ES-I3 (cell line): ENCODE data around the gene BORCS8.
A peak's percentile ranks its signal among the peaks of the same experiment; 100 is the strongest.
"Not testable (repeated sequence)": the region's sequence is repeated elsewhere in the genome, so short reads cannot be mapped to it uniquely, and the experiment has no call there.

Experiments
- H3K36me3 ChIP-seq: 2 replicates; pipeline ENCODE4 v1.6.1; 2013; ENCODE audit warnings: mild to moderate bottlenecking, low read length, control low read depth, moderate library complexity; ENCODE audit not compliant: insufficient read depth
- H3K4me1 ChIP-seq: 2 replicates; pipeline ENCODE4 v1.6.1; 2013; ENCODE audit warnings: mild to moderate bottlenecking, control low read depth, low read length; ENCODE audit not compliant: insufficient read depth
- H3K9ac ChIP-seq: 2 replicates; pipeline ENCODE4 v1.6.1; 2013; ENCODE audit warnings: low read depth, mild to moderate bottlenecking, low read length, moderate library complexity
- H3K9me3 ChIP-seq: 2 replicates; pipeline ENCODE4 v1.6.1; 2013; ENCODE audit warnings: mild to moderate bottlenecking, low read length, moderate library complexity; ENCODE audit not compliant: control insufficient read depth, insufficient read depth

The BORCS8 gene

DNA sequence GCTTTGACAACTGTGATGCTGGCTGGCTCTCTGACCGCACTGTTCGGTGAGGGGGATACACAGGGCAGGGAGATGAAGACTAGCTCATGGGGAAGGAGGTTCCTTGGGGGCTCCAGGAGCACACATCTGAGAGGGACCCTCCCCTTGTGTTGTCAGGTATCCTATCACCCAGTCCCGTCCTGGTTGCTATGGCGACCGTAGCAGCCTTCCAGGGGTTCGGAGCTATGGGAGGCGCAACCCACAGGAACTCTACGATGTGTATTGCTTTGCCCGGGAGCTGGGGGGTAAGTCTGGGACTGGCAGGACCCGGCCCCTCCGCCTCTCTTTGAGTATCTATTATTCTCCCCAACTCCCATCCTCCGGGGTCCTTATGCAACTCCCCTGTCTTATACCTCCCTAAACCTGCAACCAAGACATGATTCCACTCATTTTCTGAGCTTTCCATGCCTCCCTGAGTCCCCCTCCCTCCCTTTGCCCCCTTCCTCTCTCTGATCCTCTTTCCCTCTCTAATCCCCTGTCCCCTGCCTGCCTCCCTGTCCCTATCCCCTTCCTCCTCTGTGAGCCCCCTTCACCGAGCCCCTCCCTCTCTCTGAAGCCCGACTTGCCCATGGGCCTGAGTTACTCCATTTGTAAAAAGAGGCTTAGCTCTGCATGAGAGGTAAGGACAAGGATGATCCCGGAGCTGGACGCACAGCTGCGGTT is 32.3 kb upstream of the BORCS8 start:
- H3K9ac ChIP-seq = peak overlapping the region; percentile 30; the same call in 1 of the 2 replicates
- H3K4me1 ChIP-seq = no peaks in the 10 kb centered on the region
- H3K9me3 ChIP-seq = peaks cover 4% of the 10 kb centered on the region; the same call in 1 of the 2 replicates
- no peaks in the 10 kb centered on the region for H3K36me3 ChIP-seq

DNA sequence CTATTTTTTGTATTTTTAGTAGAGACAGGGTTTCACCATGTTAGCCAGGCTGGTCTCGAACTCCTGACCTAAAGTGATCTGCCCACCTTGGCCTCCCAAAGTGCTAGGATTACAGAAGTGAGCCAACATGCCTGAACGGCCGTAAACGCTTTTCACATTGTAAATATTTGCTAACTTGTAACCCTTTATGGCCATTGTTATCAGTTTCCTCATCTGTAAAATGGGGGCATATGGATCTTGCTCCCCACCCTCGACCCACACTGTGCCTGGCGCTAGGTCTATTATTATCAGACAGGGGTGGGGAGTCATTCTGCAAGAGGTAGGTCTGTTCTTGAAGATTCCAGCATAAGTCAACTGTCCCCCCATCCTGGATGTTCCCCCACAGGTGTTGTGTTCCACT is 31.7 kb upstream of the BORCS8 start:
- Histone ChIP-seq H3K4me1 (no peaks in the 10 kb centered on the region), H3K9me3 (peaks cover 4% of the 10 kb centered on the region; the same call in 1 of the 2 replicates), H3K9ac (no peak overlapping the region), H3K36me3 (no peaks in the 10 kb centered on the region)

DNA sequence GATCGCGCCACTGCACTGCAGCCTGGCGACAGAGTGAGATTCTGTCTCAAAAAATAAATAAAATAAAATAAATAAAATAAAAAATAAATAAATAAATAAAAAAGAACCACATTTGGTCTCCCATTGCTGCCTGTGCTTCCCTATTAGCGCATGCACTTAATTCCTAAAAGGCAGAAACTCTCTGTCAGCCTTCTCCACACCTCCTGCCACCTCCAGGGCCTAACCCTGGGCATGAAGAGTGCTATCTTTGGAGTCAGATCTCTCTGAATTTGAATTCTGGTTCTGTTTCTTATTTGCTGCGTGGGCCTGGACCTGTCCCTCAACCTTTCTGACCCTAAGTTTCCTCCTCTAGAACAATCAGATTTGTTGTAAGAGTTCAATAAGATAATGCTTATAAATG is 31.1 kb upstream of the BORCS8 start:
- Histone ChIP-seq H3K36me3 (no peaks in the 10 kb centered on the region), H3K9me3 (peaks cover 4% of the 10 kb centered on the region; the same call in 1 of the 2 replicates), H3K9ac (no peak overlapping the region), H3K4me1 (no peaks in the 10 kb centered on the region)

DNA sequence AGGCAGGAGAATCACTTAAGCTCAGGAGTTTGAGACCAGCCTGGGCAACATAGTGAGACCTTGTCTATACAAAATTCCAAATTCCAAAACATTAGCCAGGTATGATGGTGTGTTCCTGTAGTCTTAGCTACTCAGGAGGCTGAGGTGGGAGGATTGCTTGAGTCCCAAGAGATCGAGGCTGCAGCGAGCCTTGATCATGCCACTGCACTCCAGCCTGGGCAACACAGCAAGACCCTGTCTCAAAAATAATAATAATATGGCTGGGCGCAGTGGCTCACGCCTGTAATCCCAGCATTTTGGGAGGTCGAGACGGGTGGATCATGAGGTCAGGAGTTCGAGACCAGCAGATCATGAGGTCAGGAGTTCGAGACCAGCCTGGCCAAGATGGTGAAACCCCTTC is 29.0 kb upstream of the BORCS8 start:
- H3K36me3 ChIP-seq, H3K9ac ChIP-seq, H3K4me1 ChIP-seq, H3K9me3 ChIP-seq: not testable (repeated sequence)

DNA sequence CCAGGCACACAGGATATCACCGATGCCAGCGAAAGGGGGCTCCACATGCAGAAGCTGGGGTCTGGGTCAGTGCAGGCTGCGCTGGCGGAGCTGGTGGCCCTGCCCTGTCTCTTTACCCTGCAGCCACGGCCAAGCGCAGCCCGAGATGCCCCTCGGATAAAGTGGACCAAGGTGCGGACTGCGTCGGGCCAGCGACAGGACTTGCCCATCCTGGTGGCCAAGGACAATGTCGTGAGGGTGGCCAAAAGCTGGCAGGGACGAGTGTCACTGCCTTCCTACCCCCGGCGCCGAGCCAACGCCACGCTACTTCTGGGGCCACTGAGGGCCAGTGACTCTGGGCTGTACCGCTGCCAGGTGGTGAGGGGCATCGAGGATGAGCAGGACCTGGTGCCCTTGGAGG is 27.0 kb upstream of the BORCS8 start:
- Histone ChIP-seq H3K9ac (no peak overlapping the region), H3K9me3 (no peaks in the 10 kb centered on the region; the same call in 1 of the 2 replicates), H3K4me1 (no peaks in the 10 kb centered on the region), H3K36me3 (no peaks in the 10 kb centered on the region)

DNA sequence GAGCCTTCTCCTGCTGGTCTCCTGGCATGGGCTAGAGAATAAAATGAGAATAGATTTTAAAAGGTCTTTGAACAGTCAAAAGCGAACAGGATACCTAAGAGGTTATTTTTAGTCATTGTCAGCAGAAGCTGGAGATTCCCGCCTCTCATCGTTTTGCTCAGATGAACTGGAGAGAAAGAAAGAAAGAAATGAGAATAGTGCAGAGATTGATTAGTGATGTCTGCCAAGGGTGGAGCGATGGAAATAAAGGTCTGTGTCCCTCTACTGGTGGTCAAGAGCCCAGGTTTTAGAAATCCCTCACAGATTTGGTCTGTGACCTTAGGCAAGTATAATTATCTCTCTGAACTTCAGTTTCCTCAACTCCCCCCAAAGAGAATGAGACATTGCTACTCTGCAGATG is 25.1 kb upstream of the BORCS8 start:
- H3K9ac ChIP-seq = no peak overlapping the region
- no peaks in the 10 kb centered on the region for H3K4me1 ChIP-seq
- H3K36me3 ChIP-seq = no peaks in the 10 kb centered on the region
- no peaks in the 10 kb centered on the region for H3K9me3 ChIP-seq

DNA sequence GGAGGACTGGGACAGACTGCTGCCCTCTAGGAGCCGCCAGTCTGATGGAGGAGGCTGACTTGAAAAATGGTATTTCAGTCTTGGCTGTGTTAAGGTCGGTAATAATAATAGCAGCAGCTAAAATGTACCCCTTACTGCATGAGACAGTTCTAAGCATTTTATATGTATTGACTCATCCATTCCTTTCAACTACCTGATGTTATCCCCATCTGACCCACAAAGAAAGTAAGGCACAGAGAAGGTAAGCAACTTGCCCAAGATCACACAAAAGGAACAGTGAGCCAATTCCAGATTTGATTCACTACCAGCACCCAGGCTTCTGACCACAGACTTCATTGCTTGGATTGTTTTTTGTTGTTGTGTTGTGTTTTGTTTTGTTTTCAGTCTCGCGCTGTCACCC is 23.8 kb upstream of the BORCS8 start:
- Histone ChIP-seq H3K36me3 (no peaks in the 10 kb centered on the region), H3K9me3 (no peaks in the 10 kb centered on the region), H3K9ac (no peak overlapping the region), H3K4me1 (no peaks in the 10 kb centered on the region)

DNA sequence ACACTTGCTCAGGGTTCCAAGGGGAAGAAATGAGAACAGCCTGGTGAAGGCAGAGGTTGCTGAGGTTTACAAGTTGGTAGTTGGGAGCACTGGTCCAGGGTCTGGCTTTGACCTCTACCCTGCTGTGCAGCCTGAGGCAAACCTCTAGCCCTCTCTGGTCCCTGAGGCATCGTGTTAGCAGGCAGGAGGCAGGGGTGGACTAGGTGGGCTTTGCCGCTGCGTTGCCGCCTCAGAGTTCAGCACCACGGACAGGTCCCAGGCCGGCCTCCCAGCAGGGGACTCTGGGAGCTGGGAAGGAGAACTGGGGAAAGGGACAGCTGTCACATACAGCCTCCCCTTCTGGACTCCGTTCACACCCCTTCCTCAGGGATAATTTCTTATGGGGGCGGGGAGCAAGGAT is 22.9 kb upstream of the BORCS8 start:
- no peaks in the 10 kb centered on the region for H3K9me3 ChIP-seq
- H3K4me1 ChIP-seq = no peaks in the 10 kb centered on the region
- H3K36me3 ChIP-seq = no peaks in the 10 kb centered on the region
- no peak overlapping the region for H3K9ac ChIP-seq

DNA sequence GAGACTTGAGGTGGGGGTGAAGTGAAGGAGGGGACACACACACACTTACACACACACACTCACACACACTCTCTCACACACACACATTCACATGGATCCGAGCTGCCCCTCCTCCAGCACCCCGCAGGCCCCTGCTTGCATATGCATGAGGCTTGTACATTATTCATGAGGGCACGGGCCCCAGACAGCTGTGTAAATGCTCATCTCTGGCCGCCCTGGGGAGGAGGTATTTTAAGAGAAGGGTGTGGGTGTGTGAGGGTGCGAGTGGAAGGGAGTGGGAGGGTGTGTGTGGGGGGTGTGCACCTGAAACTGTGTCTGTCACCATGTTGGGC is 22.2 kb upstream of the BORCS8 start:
- Histone ChIP-seq H3K9ac (no peak overlapping the region), H3K36me3 (no peaks in the 10 kb centered on the region), H3K9me3 (no peaks in the 10 kb centered on the region), H3K4me1 (no peaks in the 10 kb centered on the region)

DNA sequence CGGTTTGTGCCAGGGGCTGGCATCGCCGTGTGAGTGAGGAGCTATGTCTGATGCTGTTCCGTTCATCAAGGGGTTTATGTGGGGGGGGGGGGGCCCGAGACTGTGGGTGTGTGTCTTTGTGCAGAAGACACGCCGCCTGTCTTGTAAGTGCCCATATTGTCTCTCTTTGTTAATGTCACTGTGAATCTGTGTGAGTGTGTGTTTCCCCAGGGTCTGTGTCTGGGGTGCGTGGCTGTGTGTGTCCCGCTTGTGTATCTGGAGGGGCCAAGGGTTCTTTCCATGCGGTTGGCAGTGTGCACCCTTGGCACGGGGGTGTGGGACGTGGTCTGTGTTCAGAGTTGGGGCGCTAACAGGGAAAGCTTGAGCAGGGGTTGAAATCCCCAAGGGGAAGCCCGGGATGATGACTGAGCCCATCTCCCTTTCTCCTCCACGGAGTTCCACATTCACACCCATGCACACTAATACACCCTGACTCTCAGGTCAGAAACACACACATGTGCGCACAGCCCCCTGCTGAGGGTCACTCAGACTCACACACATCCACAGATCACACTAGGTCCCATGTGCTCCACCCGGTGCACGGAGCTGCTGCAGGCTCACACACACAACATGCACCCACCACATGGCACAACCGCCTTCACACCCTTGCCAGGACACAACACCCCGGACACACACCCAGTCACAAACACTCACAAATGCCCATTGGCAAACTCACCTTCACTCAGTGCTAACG is 21.6 kb upstream of the BORCS8 start:
- Histone ChIP-seq H3K9me3 (no peaks in the 10 kb centered on the region), H3K9ac (no peak overlapping the region), H3K36me3 (no peaks in the 10 kb centered on the region), H3K4me1 (no peaks in the 10 kb centered on the region)

DNA sequence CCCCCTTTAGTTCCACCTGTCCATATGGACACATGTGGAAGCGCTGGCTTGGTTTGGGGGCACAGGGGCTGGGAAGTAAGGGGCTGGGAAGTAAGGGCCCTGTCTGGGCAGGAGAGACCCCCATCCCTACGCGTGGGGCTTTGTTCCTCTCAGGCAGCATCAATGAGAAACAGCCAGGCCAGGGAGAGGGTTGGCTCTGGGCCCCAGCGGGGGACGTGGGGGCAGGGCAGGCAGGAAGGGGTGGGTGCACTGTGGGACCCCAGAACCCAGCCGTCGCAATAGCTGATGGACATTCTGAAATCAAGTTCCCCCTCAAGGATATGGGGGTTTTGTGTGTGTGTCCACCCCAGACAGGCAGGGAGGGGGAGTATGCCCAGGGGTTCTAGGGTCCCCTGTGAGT is 21.0 kb upstream of the BORCS8 start:
- Histone ChIP-seq H3K9ac (no peak overlapping the region), H3K9me3 (no peaks in the 10 kb centered on the region)

DNA sequence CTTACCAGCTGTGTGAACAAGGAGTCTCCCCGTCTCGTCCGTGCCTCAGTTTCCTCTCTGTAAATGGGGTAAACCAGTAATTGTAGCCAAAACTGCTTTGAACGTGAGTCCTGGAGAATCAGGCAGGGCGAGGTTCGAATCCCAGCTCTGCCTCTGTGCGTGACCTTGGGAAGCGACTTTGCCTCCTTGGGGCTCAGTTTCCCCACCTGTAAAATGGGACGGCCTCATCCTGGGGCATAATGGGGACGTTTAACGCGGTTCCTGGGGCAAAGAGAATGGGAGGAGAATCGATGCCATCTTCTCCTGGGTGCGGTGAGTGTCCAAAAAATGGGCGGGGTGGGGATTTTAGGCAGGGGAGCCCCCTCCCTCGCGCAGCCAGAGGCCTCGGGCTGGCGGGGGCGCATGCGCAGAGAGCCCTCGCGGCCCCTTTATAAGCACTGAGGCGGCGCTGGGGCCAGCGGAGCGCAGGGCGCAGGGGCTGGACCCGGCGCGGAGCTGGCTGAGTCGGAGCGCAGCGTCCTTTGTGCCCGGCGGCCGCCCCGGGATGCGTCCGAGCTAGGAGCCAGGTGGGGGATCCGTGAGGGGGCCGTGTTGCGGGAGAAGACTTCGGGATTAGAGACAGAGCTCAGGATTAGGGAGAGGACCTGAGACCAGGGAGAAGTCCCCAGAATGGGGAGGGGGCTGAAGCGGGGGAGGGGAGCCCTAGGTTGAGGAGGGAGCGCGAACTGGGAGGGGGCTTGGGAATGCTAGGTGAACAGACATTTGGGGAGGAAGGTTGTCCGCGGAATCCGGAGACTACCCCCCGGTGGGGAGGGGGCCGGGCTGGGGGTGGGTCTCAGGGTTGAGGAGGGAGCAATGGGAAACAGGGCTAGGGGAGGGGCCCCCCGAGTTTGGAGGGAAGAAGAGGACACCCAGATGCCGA is 19.8 kb upstream of the BORCS8 start, which contains the start of gene NCAN:
TSS of gene NCAN (plus strand) at position 460 of the 922 bp plus-strand sequence. CDS start 4,996 bp downstream, outside the sequence.
- Histone ChIP-seq H3K4me1 (no peaks in the 10 kb centered on the region), H3K36me3 (no peaks in the 10 kb centered on the region), H3K9ac (peak within 1 kb of the TSS; percentile 45), H3K9me3 (no peaks in the 10 kb centered on the region)

More for the DNA sequence above, 21.0 kb upstream of the BORCS8 start:
- H3K4me1 ChIP-seq = no peaks in the 10 kb centered on the region
- no peaks in the 10 kb centered on the region for H3K36me3 ChIP-seq

DNA sequence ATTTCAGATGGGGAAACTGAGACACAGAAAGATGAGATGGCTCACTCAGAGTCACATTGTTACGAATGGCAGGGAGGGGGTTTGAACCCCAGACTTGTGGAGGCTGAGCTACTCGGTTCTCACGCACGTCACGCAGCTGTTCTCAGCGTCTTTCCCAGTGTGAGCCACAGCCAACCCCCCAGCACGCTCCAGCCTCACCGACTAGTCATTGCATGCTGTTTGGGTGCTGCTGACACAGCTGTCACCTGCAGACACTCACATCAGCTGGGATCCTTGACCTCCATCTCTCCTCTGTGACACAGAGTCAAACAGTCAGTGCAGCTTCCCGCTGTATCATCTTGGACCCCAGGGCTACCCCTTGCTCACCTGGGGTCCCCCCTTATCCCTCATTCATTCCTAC is 17.4 kb upstream of the BORCS8 start:
- Histone ChIP-seq H3K9ac (no peak overlapping the region), H3K9me3 (no peaks in the 10 kb centered on the region), H3K36me3 (no peaks in the 10 kb centered on the region), H3K4me1 (no peaks in the 10 kb centered on the region)
